Measurements from ENCODE around the gene AS3MT. TPM values are rescaled to one million over a fixed set of nuclear protein-coding genes. Genes with fewer than 3 reads are reported as not detected.
A peak's percentile ranks its signal among the peaks of the same experiment; 100 is the strongest.
"Not testable (repeated sequence)": the region's sequence is repeated elsewhere in the genome, so short reads cannot be mapped to it uniquely, and the experiment has no call there.

Gene AS3MT
- total RNA-seq, 4 donors from 2014 or later, result 0.51 to 15.3 (median 2.6) TPM

DNA sequence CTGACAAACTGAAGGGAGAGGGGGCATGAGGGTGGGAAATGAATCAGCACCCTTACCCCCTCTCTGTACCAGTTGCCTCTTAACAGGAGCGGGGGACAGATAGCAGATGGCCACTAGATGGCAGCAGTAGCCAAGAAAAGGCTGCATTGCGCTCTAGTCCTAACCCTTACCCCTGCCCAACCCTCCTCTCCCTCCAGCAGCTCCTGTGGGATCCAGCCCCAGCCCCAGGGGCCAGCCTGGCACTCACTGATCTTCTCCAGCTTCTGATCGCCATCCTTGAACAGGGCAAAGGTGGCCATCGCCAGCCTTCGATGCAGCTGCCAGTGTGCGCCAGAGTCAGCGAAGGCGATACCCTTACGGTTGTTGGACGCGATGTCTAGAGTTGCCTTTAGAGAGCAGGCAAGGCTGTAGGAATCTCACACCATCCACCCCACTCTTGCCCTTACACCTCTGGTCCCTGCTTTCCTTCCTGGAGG is 34.2 kb upstream of the AS3MT start:
- no peaks in the 10 kb centered on the region for H3K27me3 ChIP-seq
- H3K4me3 ChIP-seq, result no peak overlapping the region
- no peak for TF ChIP-seq POLR2A (IDR thresholded peaks at IDR 0.05)
- TF ChIP-seq, protein P1, sequence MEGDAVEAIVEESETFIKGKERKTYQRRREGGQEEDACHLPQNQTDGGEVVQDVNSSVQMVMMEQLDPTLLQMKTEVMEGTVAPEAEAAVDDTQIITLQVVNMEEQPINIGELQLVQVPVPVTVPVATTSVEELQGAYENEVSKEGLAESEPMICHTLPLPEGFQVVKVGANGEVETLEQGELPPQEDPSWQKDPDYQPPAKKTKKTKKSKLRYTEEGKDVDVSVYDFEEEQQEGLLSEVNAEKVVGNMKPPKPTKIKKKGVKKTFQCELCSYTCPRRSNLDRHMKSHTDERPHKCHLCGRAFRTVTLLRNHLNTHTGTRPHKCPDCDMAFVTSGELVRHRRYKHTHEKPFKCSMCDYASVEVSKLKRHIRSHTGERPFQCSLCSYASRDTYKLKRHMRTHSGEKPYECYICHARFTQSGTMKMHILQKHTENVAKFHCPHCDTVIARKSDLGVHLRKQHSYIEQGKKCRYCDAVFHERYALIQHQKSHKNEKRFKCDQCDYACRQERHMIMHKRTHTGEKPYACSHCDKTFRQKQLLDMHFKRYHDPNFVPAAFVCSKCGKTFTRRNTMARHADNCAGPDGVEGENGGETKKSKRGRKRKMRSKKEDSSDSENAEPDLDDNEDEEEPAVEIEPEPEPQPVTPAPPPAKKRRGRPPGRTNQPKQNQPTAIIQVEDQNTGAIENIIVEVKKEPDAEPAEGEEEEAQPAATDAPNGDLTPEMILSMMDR (IDR thresholded peaks at IDR 0.05), result peak; percentile 77 to 89 (median 84)
- peak; percentile 75 to 80 for DNase-seq
- no peaks in the 10 kb centered on the region for H3K9me3 ChIP-seq
- no peak overlapping the region for H3K27ac ChIP-seq
- intact Hi-C loops (cut with DNase I; ENCODE audit: low total_unique reads), result no loop called here
- no peaks in the 10 kb centered on the region for H3K36me3 ChIP-seq
- no peaks in the 10 kb centered on the region for H3K4me1 ChIP-seq

DNA sequence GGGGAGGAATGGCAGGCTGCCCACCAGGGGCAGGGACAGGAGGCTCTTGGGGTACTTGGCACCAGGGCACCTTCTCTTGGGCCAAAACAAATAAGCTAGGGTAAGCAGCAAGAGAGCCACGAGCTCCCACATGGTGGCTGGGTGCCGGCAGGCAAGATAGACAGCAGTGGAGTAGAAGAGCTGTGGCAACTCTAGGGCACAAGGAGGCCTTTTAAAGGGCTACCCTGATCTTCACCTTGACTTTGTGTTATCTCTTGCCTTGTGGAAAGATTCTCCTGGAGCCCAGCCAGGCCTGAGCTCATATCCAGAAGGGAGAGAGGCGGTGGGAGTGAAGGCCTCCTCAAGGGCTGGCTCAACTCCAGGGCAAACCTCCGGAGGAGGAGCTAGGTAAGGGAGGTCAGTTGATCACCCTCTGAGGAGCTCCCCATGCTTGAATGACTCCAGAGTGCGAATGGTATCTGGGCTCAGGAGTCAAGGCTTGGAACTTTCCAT is 32.0 kb upstream of the AS3MT start, which contains the start of gene CYP17A1:
Gene CYP17A1 (minus strand): TSS at position 184 of the 492 bp plus-strand sequence. CDS start 52 bp downstream, at position 132.
- Histone ChIP-seq H3K4me1 (no peaks in the 10 kb centered on the region), H3K4me3 (no peak within 1 kb of the TSS), H3K27ac (no peak within 1 kb of the TSS), H3K36me3 (no peaks in the 10 kb centered on the region), H3K27me3 (no peaks in the 10 kb centered on the region), H3K9me3 (no peaks in the 10 kb centered on the region)
- DNase-seq, result peak; percentile 50 to 55
- TF ChIP-seq POLR2A (IDR thresholded peaks at IDR 0.05), result no peak
- TF ChIP-seq, protein P1 (IDR thresholded peaks at IDR 0.05), result no peak
- intact Hi-C loops (cut with DNase I; ENCODE audit: low total_unique reads), result no loop called here

DNA sequence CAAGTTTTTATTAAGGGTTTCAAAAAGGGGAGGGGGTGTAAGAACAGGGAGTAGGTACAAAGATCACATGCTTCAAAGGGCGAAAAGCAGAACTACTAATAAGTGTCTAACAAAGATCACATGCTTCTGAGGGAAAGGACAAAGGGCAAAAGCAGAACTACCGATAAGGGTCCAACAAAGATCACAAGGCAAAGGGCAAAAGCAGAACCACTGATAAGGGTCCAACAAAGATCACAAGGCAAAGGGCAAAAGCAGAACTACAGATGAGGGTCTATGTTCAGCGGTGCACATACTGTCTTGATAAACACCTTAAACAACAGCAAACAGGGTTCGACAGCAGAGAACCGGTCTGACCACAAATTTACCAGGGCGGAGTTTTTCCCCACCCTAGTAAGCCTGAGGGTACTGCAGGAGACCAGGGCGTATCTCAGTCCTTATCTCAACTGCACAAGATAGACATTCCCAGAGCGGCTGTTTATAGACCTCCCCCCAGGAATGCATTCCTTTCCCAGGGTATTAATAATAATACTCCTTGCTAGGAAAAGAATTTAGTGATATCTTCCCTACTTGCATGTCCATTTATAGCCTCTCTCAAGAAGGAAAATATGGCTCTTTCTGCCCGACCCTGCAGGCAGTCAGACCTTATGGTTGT is 30.9 kb upstream of the AS3MT start:
- H3K4me1 ChIP-seq; H3K27ac ChIP-seq; H3K9me3 ChIP-seq; H3K27me3 ChIP-seq; H3K4me3 ChIP-seq; intact Hi-C loops (cut with DNase I; ENCODE audit: low total_unique reads); DNase-seq; H3K36me3 ChIP-seq: not testable (repeated sequence)

DNA sequence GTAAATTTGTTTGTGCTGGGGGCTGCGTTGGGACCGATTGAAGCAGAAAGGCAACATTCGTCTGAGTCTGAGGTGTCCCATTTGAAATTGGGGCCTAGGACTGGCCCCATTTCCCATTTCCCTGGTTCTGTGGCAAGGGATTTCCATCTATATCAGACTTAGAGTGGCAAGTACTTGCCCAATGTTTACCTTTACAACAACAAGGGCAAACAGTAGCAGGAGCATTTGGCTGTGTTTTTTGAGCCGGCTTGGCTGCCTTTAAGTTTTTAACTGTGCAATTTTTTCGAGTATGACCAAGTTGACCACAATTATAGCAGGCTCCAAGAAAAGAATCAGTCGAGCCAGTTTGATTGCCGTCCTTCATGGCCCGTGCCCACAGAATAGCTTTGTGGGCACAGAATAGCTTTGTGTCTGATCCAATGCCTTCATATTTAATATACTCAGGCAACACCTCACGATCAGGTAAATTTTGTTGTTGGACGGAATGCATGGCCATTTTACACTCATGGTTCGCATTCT is 27.4 kb upstream of the AS3MT start:
- intact Hi-C loops (cut with DNase I; ENCODE audit: low total_unique reads), result no loop called here
- no peak overlapping the region for H3K27ac ChIP-seq
- DNase-seq, result no peak

GRCh38 chr10:102843139-102843538 is 26.1 kb upstream of the AS3MT start:
- intact Hi-C loops (cut with DNase I; ENCODE audit: low total_unique reads); H3K27me3 ChIP-seq; DNase-seq; H3K4me3 ChIP-seq; H3K4me1 ChIP-seq; H3K9me3 ChIP-seq; H3K27ac ChIP-seq; H3K36me3 ChIP-seq: not testable (repeated sequence)

More for the DNA sequence above, 27.4 kb upstream of the AS3MT start:
- H3K27me3 ChIP-seq, result no peaks in the 10 kb centered on the region
- no peak for TF ChIP-seq POLR2A (IDR thresholded peaks at IDR 0.05)
- TF ChIP-seq, protein P1 (IDR thresholded peaks at IDR 0.05), result no peak
- no peaks in the 10 kb centered on the region for H3K4me1 ChIP-seq
- no peak overlapping the region for H3K4me3 ChIP-seq
- H3K9me3 ChIP-seq, result no peaks in the 10 kb centered on the region
- H3K36me3 ChIP-seq, result no peaks in the 10 kb centered on the region

DNA sequence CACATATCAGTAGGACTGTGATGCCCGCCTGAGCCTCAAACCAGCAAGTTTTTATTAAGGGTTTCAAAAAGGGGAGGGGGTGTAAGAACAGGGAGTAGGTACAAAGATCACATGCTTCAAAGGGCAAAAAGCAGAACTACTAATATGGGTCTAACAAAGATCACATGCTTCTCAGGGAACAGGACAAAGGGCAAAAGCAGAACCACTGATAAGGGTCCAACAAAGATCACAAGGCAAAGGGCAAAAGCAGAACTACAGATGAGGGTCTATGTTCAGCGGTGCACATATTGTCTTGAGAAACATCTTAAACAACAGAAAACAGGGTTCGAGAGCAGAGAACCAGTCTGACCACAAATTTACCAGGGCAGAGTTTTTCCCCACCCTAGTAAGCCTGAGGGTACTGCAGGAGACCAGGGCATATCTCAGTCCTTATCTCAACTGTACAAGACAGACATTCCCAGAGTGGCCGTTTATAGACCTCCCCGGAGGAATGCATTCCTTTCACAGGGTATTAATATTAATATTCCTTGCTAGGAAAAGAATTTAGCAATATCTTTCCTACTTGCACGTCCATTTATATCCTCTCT is 25.0 kb upstream of the AS3MT start:
- H3K4me3 ChIP-seq; H3K9me3 ChIP-seq; intact Hi-C loops (cut with DNase I; ENCODE audit: low total_unique reads); H3K27me3 ChIP-seq; DNase-seq; H3K36me3 ChIP-seq; H3K4me1 ChIP-seq; H3K27ac ChIP-seq: not testable (repeated sequence)

Measured in uterus (tissue), 4 donors.